ENCODE results near the gene ERGIC1.
"Not testable (repeated sequence)": the region's sequence is repeated elsewhere in the genome, so short reads cannot be mapped to it uniquely, and the experiment has no call there.

Gene ERGIC1

GRCh38 chr5:172800088-172800551 lies 33.9 kb upstream of the ERGIC1 start:
- no peak for DNase-seq (ENCODE audit: low spot score)

- DNase-seq (ENCODE audit: low spot score), result no peak
These were observed 32.8 kb upstream of the ERGIC1 start for GRCh38 chr5:172801179-172801671.

- no peak for DNase-seq (ENCODE audit: low spot score)
These were observed 31.9 kb upstream of the ERGIC1 start for GRCh38 chr5:172802112-172802511.

GRCh38 chr5:172802567-172803176 lies 31.4 kb upstream of the ERGIC1 start:
- no peak for DNase-seq (ENCODE audit: low spot score)

- DNase-seq (ENCODE audit: low spot score), result no peak
These were observed 28.9 kb upstream of the ERGIC1 start for GRCh38 chr5:172805018-172805683.

GRCh38 chr5:172805736-172806255 lies 28.3 kb upstream of the ERGIC1 start:
- no peak for DNase-seq (ENCODE audit: low spot score)

GRCh38 chr5:172806897-172807672 lies 27.0 kb upstream of the ERGIC1 start:
- peak; percentile 91 for DNase-seq (ENCODE audit: low spot score)

- no peak for DNase-seq (ENCODE audit: low spot score)
These were observed 26.2 kb upstream of the ERGIC1 start for GRCh38 chr5:172807766-172808311.

- DNase-seq (ENCODE audit: low spot score), result no peak
These were observed 24.3 kb upstream of the ERGIC1 start for GRCh38 chr5:172809774-172810173.

GRCh38 chr5:172810996-172811395 lies 23.1 kb upstream of the ERGIC1 start:
- DNase-seq (ENCODE audit: low spot score), result not testable (repeated sequence)

- no peak for DNase-seq (ENCODE audit: low spot score)
These were observed 18.4 kb upstream of the ERGIC1 start for GRCh38 chr5:172815631-172816030.

- DNase-seq (ENCODE audit: low spot score), result no peak
These were observed 17.0 kb upstream of the ERGIC1 start for GRCh38 chr5:172816925-172817562.

- no peak for DNase-seq (ENCODE audit: low spot score)
These were observed 16.4 kb upstream of the ERGIC1 start for GRCh38 chr5:172817664-172818063.

- no peak for DNase-seq (ENCODE audit: low spot score)
These were observed 16.0 kb upstream of the ERGIC1 start for GRCh38 chr5:172818081-172818480.

GRCh38 chr5:172819569-172819968 lies 14.5 kb upstream of the ERGIC1 start:
- no peak for DNase-seq (ENCODE audit: low spot score)

- no peak for DNase-seq (ENCODE audit: low spot score)
These were observed 13.8 kb upstream of the ERGIC1 start for GRCh38 chr5:172820046-172820767.

- DNase-seq (ENCODE audit: low spot score), result no peak
These were observed 12.6 kb upstream of the ERGIC1 start for GRCh38 chr5:172821340-172821985.

- DNase-seq (ENCODE audit: low spot score), result no peak
These were observed 10.2 kb upstream of the ERGIC1 start for GRCh38 chr5:172823840-172824362.

- DNase-seq (ENCODE audit: low spot score), result no peak
These were observed 8.3 kb upstream of the ERGIC1 start for GRCh38 chr5:172825610-172826204.

- DNase-seq (ENCODE audit: low spot score), result no peak
These were observed 6.2 kb upstream of the ERGIC1 start for GRCh38 chr5:172827841-172828240.
